IMR-90 (cell line): ENCODE data around the gene LRFN4. TPM values are rescaled to one million over a fixed set of nuclear protein-coding genes. Genes with fewer than 3 reads are reported as not detected.

Experiments used
- ATAC-seq: fragments of 200-7000 bp; cut with Tn5 transposase; 2 replicates; pipeline ENCODE4 v1.9.1; 2020; ENCODE audit warnings: low read depth, mild to moderate bottlenecking, moderate library complexity
- BruUV-seq: library from RNA; stranded (reverse); fragments of 400-500 nt; replicated peaks from 2 replicates; lab custom pipeline; 2021; lab: Mats Ljungman, UMichigan
- CTCF ChIA-PET: fragments of 300-600 bp; formaldehyde crosslinking; extraction: SDS; loops from one replicate; lab custom pipeline; 2021; ENCODE audit warnings: antibody characterized with exemption; lab: Yijun Ruan, JAX
- POLR2A ChIA-PET: fragments of 300-600 bp; sonication (Branson Sonifier 250); formaldehyde crosslinking; loops from one replicate; lab custom pipeline; 2022; ENCODE audit warnings: antibody characterized with exemption; ENCODE audit not compliant: unreplicated experiment; lab: Charles Lee
- DNase-seq: peaks from one replicate; pipeline ENCODE4 v3.0.0; 2013
- H2AFZ ChIP-seq: replicated peaks from 2 replicates; pipeline ENCODE3; 2013; ENCODE audit warnings: low read length, mild to moderate bottlenecking; ENCODE audit not compliant: poor library complexity
- H2AK5ac ChIP-seq: 2 replicates; pipeline ENCODE4 v1.6.1; 2013; ENCODE audit warnings: low read depth, low read length, inconsistent platforms
- H2AK9ac ChIP-seq: replicated peaks from 2 replicates; pipeline ENCODE3; 2013; ENCODE audit warnings: mild to moderate bottlenecking, low read depth, low read length, moderate library complexity; ENCODE audit not compliant: poor library complexity
- H2BK120ac ChIP-seq: 2 replicates; pipeline ENCODE4 v1.6.1; 2013; ENCODE audit warnings: low read depth, low read length, inconsistent platforms
- H2BK15ac ChIP-seq: 3 replicates; pipeline ENCODE4 v1.6.1; 2013; ENCODE audit warnings: low read depth, low read length, inconsistent platforms
- H2BK20ac ChIP-seq: 2 replicates; pipeline ENCODE4 v1.6.1; 2013; ENCODE audit warnings: low read depth, mild to moderate bottlenecking, inconsistent platforms, low read length, moderate library complexity
- H2BK5ac ChIP-seq: 2 replicates; pipeline ENCODE4 v1.6.1; 2013; ENCODE audit warnings: mild to moderate bottlenecking, low read depth, low read length, inconsistent platforms; ENCODE audit not compliant: poor library complexity, severe bottlenecking
- H3K14ac ChIP-seq: replicated peaks from 2 replicates; pipeline ENCODE4 v1.6.1; 2013; ENCODE audit warnings: low read depth, low read length, inconsistent platforms
- H3K18ac ChIP-seq: 2 replicates; pipeline ENCODE4 v1.6.1; 2013; ENCODE audit warnings: low read depth, low read length, control low read depth
- H3K23ac ChIP-seq: 2 replicates; pipeline ENCODE4 v1.6.1; 2013; ENCODE audit warnings: low read depth, low read length, inconsistent platforms
- H3K27ac ChIP-seq: 2 replicates; pipeline ENCODE4 v1.5.1; 2013; ENCODE audit warnings: mild to moderate bottlenecking, control low read depth, low read length; ENCODE audit not compliant: insufficient read depth
- H3K27me3 ChIP-seq: 2 replicates; pipeline ENCODE4 v1.6.1; 2013; ENCODE audit warnings: low read length; ENCODE audit not compliant: control insufficient read depth, insufficient read depth
- H3K36me3 ChIP-seq: 2 replicates; pipeline ENCODE4 v1.6.1; 2013; ENCODE audit warnings: low read length, mixed read lengths; ENCODE audit not compliant: control insufficient read depth, insufficient read depth
- H3K4ac ChIP-seq: 2 replicates; pipeline ENCODE4 v1.6.1; 2013; ENCODE audit warnings: low read depth, low read length, inconsistent platforms
- H3K4me1 ChIP-seq: 2 replicates; pipeline ENCODE4 v1.6.1; 2013; ENCODE audit warnings: low read length, mixed read lengths; ENCODE audit not compliant: control insufficient read depth, insufficient read depth
- H3K4me2 ChIP-seq: 2 replicates; pipeline ENCODE4 v1.6.1; 2013; ENCODE audit warnings: low read depth, mild to moderate bottlenecking, control low read depth, low read length, moderate library complexity
- H3K4me3 ChIP-seq: 2 replicates; pipeline ENCODE4 v1.5.1; 2013; ENCODE audit warnings: low read depth, mild to moderate bottlenecking, control low read depth, low read length, moderate library complexity; ENCODE audit not compliant: insufficient read depth
- H3K56ac ChIP-seq: 2 replicates; pipeline ENCODE4 v1.6.1; 2013; ENCODE audit warnings: low read length, inconsistent platforms; ENCODE audit not compliant: insufficient read depth; ENCODE audit errors: extremely low read depth
- H3K79me1 ChIP-seq, 2 experiments: 2 replicates each; pipeline ENCODE4 v1.6.1; 2013; ENCODE audit warnings: low read length in 2 of 2, inconsistent platforms in 1 of 2, low read depth in 1 of 2
- H3K9ac ChIP-seq: 2 replicates; pipeline ENCODE4 v1.6.1; 2013; ENCODE audit warnings: low read depth, low read length, control low read depth
- H3K9me1 ChIP-seq: 2 replicates; pipeline ENCODE4 v1.6.1; 2013; ENCODE audit warnings: low read length, inconsistent platforms; ENCODE audit not compliant: insufficient read depth
- H3K9me3 ChIP-seq: 2 replicates; pipeline ENCODE4 v1.6.1; 2013; ENCODE audit warnings: low read length; ENCODE audit not compliant: control insufficient read depth, insufficient read depth
- H4K20me1 ChIP-seq: 2 replicates; pipeline ENCODE4 v1.6.1; 2013; ENCODE audit warnings: low read length, inconsistent platforms; ENCODE audit not compliant: insufficient read depth
- H4K5ac ChIP-seq: 2 replicates; pipeline ENCODE4 v1.6.1; 2013; ENCODE audit warnings: mild to moderate bottlenecking, low read depth, low read length, control low read depth
- H4K8ac ChIP-seq, 2 experiments: 2 replicates each; pipeline ENCODE4 v1.6.1; 2013; ENCODE audit warnings: low read depth in 2 of 2, low read length in 2 of 2, control low read depth in 1 of 2, inconsistent platforms in 1 of 2
- H4K91ac ChIP-seq: 2 replicates; pipeline ENCODE4 v1.6.1; 2013; ENCODE audit warnings: low read depth, low read length, inconsistent platforms; ENCODE audit not compliant: insufficient read depth
- BHLHE40 ChIP-seq: fragments of 150-350 bp; IDR thresholded peaks from 2 replicates; pipeline ENCODE4 v1.6.1; 2016; ENCODE audit warnings: mild to moderate bottlenecking, low read depth, low read length
- CEBPB ChIP-seq: IDR thresholded peaks from 2 replicates; pipeline ENCODE4 v1.6.1; 2012; ENCODE audit warnings: low read depth, low read length, improper control_type of control experiment
- CHD1 ChIP-seq: IDR thresholded peaks from 2 replicates; pipeline ENCODE4 v1.6.1; 2012; ENCODE audit warnings: low read depth, low read length, improper control_type of control experiment
- CTCF ChIP-seq: conservative IDR thresholded peaks from 2 replicates; pipeline ENCODE4 v1.5.1; 2012; ENCODE audit warnings: mild to moderate bottlenecking, low read depth, low read length, improper control_type of control experiment
- ELK1 ChIP-seq: fragments of 150-350 bp; IDR thresholded peaks from 2 replicates; pipeline ENCODE4 v1.6.1; 2016; ENCODE audit warnings: low read depth, mild to moderate bottlenecking, low read length, moderate library complexity, borderline replicate concordance
- FOS ChIP-seq: fragments of 150-350 bp; IDR thresholded peaks from 2 replicates; pipeline ENCODE4 v1.6.1; 2016; ENCODE audit warnings: low read depth, low read length
- MAFK ChIP-seq: IDR thresholded peaks from 2 replicates; pipeline ENCODE4 v1.6.1; 2012; ENCODE audit warnings: low read depth, low read length, improper control_type of control experiment
- MAZ ChIP-seq: IDR thresholded peaks from 2 replicates; pipeline ENCODE4 v1.6.1; 2012; ENCODE audit warnings: low read depth, mild to moderate bottlenecking, low read length, improper control_type of control experiment, moderate library complexity, borderline replicate concordance
- MXI1 ChIP-seq: IDR thresholded peaks from 2 replicates; pipeline ENCODE4 v1.6.1; 2012; ENCODE audit warnings: low read depth, mild to moderate bottlenecking, low read length, moderate library complexity, borderline replicate concordance
- NFE2L2 ChIP-seq: fragments of 150-350 bp; IDR thresholded peaks from 2 replicates; pipeline ENCODE4 v1.6.1; 2016; ENCODE audit warnings: low read depth, mild to moderate bottlenecking, low read length
- POLR2A ChIP-seq: IDR thresholded peaks from 2 replicates; pipeline ENCODE4 v1.6.1; 2012; ENCODE audit warnings: mild to moderate bottlenecking, low read depth, low read length
- RAD21 ChIP-seq: IDR thresholded peaks from 2 replicates; pipeline ENCODE4 v1.6.1; 2012; ENCODE audit warnings: low read length, improper control_type of control experiment
- RCOR1 ChIP-seq: IDR thresholded peaks from 2 replicates; pipeline ENCODE4 v1.6.1; 2012; ENCODE audit warnings: mild to moderate bottlenecking, low read length, improper control_type of control experiment; ENCODE audit not compliant: insufficient replicate concordance
- RFX5 ChIP-seq: IDR thresholded peaks from 2 replicates; pipeline ENCODE4 v1.8.0; 2012; ENCODE audit warnings: low read depth, mild to moderate bottlenecking, low read length, moderate library complexity
- SMC3 ChIP-seq: fragments of 150-350 bp; IDR thresholded peaks from 2 replicates; pipeline ENCODE4 v1.6.1; 2016; ENCODE audit warnings: low read depth, mild to moderate bottlenecking, antibody characterized with exemption, low read length, moderate library complexity
- USF2 ChIP-seq: fragments of 150-350 bp; IDR thresholded peaks from 2 replicates; pipeline ENCODE4 v1.6.1; 2017; ENCODE audit warnings: mild to moderate bottlenecking, antibody characterized with exemption, low read length, low read depth
- WGBS, 2 experiments: methylation state at CpG; one replicate each; pipeline versions ENCODE4 v1.1.5 to v1.1.7; 2013; ENCODE audit warnings: missing lambda C conversion rate in 2 of 2; ENCODE audit not compliant: insufficient read length in 1 of 2; ENCODE audit errors: extremely low coverage in 2 of 2; 5-methylcytosine and 5-hydroxymethylcytosine counted together
- dilution Hi-C: fragments of 300-500 bp; cut with HindIII; formaldehyde crosslinking; loops from one replicate; pipeline ENCODE4 v1.14.3; 2018; ENCODE audit warnings: low sequenced_read_pairs; ENCODE audit not compliant: unreplicated experiment
- in situ Hi-C: fragments of 300-500 bp; cut with MboI; formaldehyde crosslinking; loops from 3 replicates; pipeline ENCODE4 v1.14.3; 2019; ENCODE audit warnings: low sequenced_read_pairs, inconsistent platforms, mixed read lengths
- intact Hi-C: fragments of 100-400 bp; cut with micrococcal nuclease; formaldehyde crosslinking; loops from 2 replicates; pipeline ENCODE4 v1.10.0; 2022
- polyA plus RNA-seq, 3 experiments: library from polyadenylated mRNA; depleted of rRNA; stranded (reverse); fragments of >200 nt; gene quantifications; 2 replicates each; pipeline ENCODE4 v1.2.3, GENCODE V29; 2012; ENCODE audit warnings: low replicate concordance in 1 of 3
- total RNA-seq: library from RNA; depleted of rRNA; stranded (reverse); fragments of >200 nt; gene quantifications from 2 replicates; pipeline ENCODE4 v1.2.3, GENCODE V29; 2012

LRFN4 gene
- total and polyA plus RNA-seq, 2 of the 4 experiments (the other 2 are of a cell fraction), result 6.1 to 18.9 TPM

- peaks cover 2% of the 10 kb centered on the region; the same call in 1 of the 2 replicates for H3K4me1 ChIP-seq
- H3K23ac ChIP-seq, result no peak overlapping the region
- no peak overlapping the region for H3K9ac ChIP-seq
- POLR2A ChIA-PET, result no interaction called here
- no peaks in the 10 kb centered on the region for H4K20me1 ChIP-seq
- H2BK5ac ChIP-seq, result no peak overlapping the region
- no peak overlapping the region for H2BK120ac ChIP-seq
- H3K27me3 ChIP-seq, result no peaks in the 10 kb centered on the region
- H3K27ac ChIP-seq, result no peak overlapping the region
- no peak overlapping the region for H3K4ac ChIP-seq
- H4K5ac ChIP-seq, result no peak overlapping the region
- DNase-seq, result no peak
- H3K56ac ChIP-seq, result no peak overlapping the region
- no peak overlapping the region for H2BK15ac ChIP-seq
- H3K4me3 ChIP-seq, result no peak overlapping the region
- intact Hi-C loops, result no loop called here
- no peak overlapping the region for H4K8ac ChIP-seq
- no TSS peak for BruUV-seq
- no peak; the same call in 1 of the 2 replicates for ATAC-seq
- H3K79me1 ChIP-seq, result no peaks in the 10 kb centered on the region
- peaks cover 54% of the 10 kb centered on the region; the same call in 1 of the 2 replicates for H3K36me3 ChIP-seq
- no peaks in the 10 kb centered on the region for H3K9me3 ChIP-seq
- H2AFZ ChIP-seq, result no peak overlapping the region
- H2AK5ac ChIP-seq, result no peak overlapping the region
- CTCF ChIA-PET, result no interaction called here
- H3K4me2 ChIP-seq, result no peak overlapping the region
- in situ Hi-C loops, result no loop called here
- no peaks in the 10 kb centered on the region for H3K9me1 ChIP-seq
- no peak overlapping the region for H2BK20ac ChIP-seq
- H2AK9ac ChIP-seq, result no peak overlapping the region
- dilution Hi-C loops, result no loop called here
- TF ChIP-seq MAFK (no peak), POLR2A (no peak), RCOR1 (no peak), CEBPB (no peak), ELK1 (no peak), BHLHE40 (no peak), SMC3 (no peak), RFX5 (no peak), RAD21 (no peak), CTCF (no peak), CHD1 (no peak), FOS (no peak), USF2 (no peak), MXI1 (no peak), MAZ (no peak), NFE2L2 (no peak)
- no peak overlapping the region; the same call in 1 of the 2 replicates for H3K14ac ChIP-seq
- WGBS, 2 experiments, result 90% methylated on average over 4 of the region's 14 CpGs; no CpG with 5 or more reads in 1 of the 2 experiments
- H4K91ac ChIP-seq, result no peak overlapping the region
- no peak overlapping the region for H3K18ac ChIP-seq
These were observed 10.7 kb downstream of the LRFN4 start for GRCh38 chr11:66867425-66868040.
